ENCODE measurements around the gene KIF1C. TPM values are rescaled to one million over a fixed set of nuclear protein-coding genes. Genes with fewer than 3 reads are reported as not detected.
"Not testable (repeated sequence)": the region's sequence is repeated elsewhere in the genome, so short reads cannot be mapped to it uniquely, and the experiment has no call there.

Gene KIF1C
- total RNA-seq, 1 experiment from 2014 or later, result 121 TPM

GRCh38 chr17:5075472-5075871, 77.7 kb downstream of the KIF1C start:
- DNase-seq (ENCODE audit: low read depth, low spot score); H2AFZ ChIP-seq (ENCODE audit: low read depth, low read length, poor library complexity, severe bottlenecking); H3K4me3 ChIP-seq (replicated peaks in 1 of 2; ENCODE audit: low read depth in 1 of 2, low read length in 2 of 2); H3K79me2 ChIP-seq (ENCODE audit: insufficient read depth, low read length); H3K27me3 ChIP-seq (ENCODE audit: insufficient read depth, low read length); ATAC-seq; H3K27ac ChIP-seq (ENCODE audit: low read depth, low read length); BruUV-seq (replicated peaks); intact Hi-C loops (cut with micrococcal nuclease); POLR2A ChIA-PET; H3K9me3 ChIP-seq (ENCODE audit: control insufficient read depth in 1 of 2, insufficient read depth in 1 of 2, low read depth in 1 of 2, low read length in 2 of 2); H3K36me3 ChIP-seq (ENCODE audit: control insufficient read depth in 1 of 2, insufficient read depth in 2 of 2, low read length in 2 of 2); CTCF ChIA-PET; H3K9me2 ChIP-seq (ENCODE audit: insufficient read depth); H3K9ac ChIP-seq (ENCODE audit: low read length); H3K4me2 ChIP-seq (ENCODE audit: low read length); H3K4me1 ChIP-seq (ENCODE audit: control insufficient read depth in 1 of 2, insufficient read depth in 2 of 2, low read length in 2 of 2); H4K20me1 ChIP-seq (ENCODE audit: insufficient read depth): not testable (repeated sequence)
- RAD21 ChIA-PET (ENCODE audit: low non-redundant PET in 1 of 2, low total read pairs in 2 of 2, uncharacterized antibody in 2 of 2, unreplicated experiment in 2 of 2), result interaction anchor here in 1 of 2 experiments (0.6 kb wide), 1 partner anchor 11 kb away, joined by 3 read pairs; no protein-coding TSS in a partner anchor

GRCh38 chr17:5077275-5077674, 79.5 kb downstream of the KIF1C start:
- BruUV-seq (replicated peaks); DNase-seq (ENCODE audit: low read depth, low spot score); intact Hi-C loops (cut with micrococcal nuclease); H2AFZ ChIP-seq (ENCODE audit: low read depth, low read length, poor library complexity, severe bottlenecking); POLR2A ChIA-PET; H3K27me3 ChIP-seq (ENCODE audit: insufficient read depth, low read length); CTCF ChIA-PET; H3K4me3 ChIP-seq (replicated peaks in 1 of 2; ENCODE audit: low read depth in 1 of 2, low read length in 2 of 2); H3K79me2 ChIP-seq (ENCODE audit: insufficient read depth, low read length); H3K4me1 ChIP-seq (ENCODE audit: control insufficient read depth in 1 of 2, insufficient read depth in 2 of 2, low read length in 2 of 2); H3K27ac ChIP-seq (ENCODE audit: low read depth, low read length); RAD21 ChIA-PET (ENCODE audit: low non-redundant PET in 1 of 2, low total read pairs in 2 of 2, uncharacterized antibody in 2 of 2, unreplicated experiment in 2 of 2); H4K20me1 ChIP-seq (ENCODE audit: insufficient read depth); H3K36me3 ChIP-seq (ENCODE audit: control insufficient read depth in 1 of 2, insufficient read depth in 2 of 2, low read length in 2 of 2); H3K4me2 ChIP-seq (ENCODE audit: low read length); H3K9me3 ChIP-seq (ENCODE audit: control insufficient read depth in 1 of 2, insufficient read depth in 1 of 2, low read depth in 1 of 2, low read length in 2 of 2); H3K9ac ChIP-seq (ENCODE audit: low read length); H3K9me2 ChIP-seq (ENCODE audit: insufficient read depth); ATAC-seq: not testable (repeated sequence)

- POLR2A ChIA-PET, result no interaction called here
- Histone ChIP-seq H3K27ac (ENCODE audit: low read depth, low read length) (no peak overlapping the region), H3K4me2 (ENCODE audit: low read length) (no peak overlapping the region)
These were observed 80.0 kb downstream of the KIF1C start for GRCh38 chr17:5077781-5078105.

More at GRCh38 chr17:5077781-5078105, 80.0 kb downstream of the KIF1C start:
- no peaks in the 10 kb centered on the region for H3K27me3 ChIP-seq (ENCODE audit: insufficient read depth, low read length)
- no peaks in the 10 kb centered on the region for H3K9me2 ChIP-seq (ENCODE audit: insufficient read depth)
- intact Hi-C loops (cut with micrococcal nuclease), result no loop called here
- no peaks in the 10 kb centered on the region for H3K79me2 ChIP-seq (ENCODE audit: insufficient read depth, low read length)
- H3K9ac ChIP-seq (ENCODE audit: low read length), result no peak overlapping the region
- ATAC-seq (no peak), DNase-seq (ENCODE audit: low read depth, low spot score) (no peak)
- no peak overlapping the region for H3K4me3 ChIP-seq (replicated peaks in 1 of 2; ENCODE audit: low read depth in 1 of 2, low read length in 2 of 2)
- CTCF ChIA-PET, result no interaction called here
- no peak overlapping the region for H2AFZ ChIP-seq (ENCODE audit: low read depth, low read length, poor library complexity, severe bottlenecking)
- H3K9me3 ChIP-seq (ENCODE audit: control insufficient read depth in 1 of 2, insufficient read depth in 1 of 2, low read depth in 1 of 2, low read length in 2 of 2), result no peaks in the 10 kb centered on the region
- no peaks in the 10 kb centered on the region for H3K4me1 ChIP-seq (ENCODE audit: control insufficient read depth in 1 of 2, insufficient read depth in 2 of 2, low read length in 2 of 2)
- no TSS peak for BruUV-seq (replicated peaks)
- TF ChIP-seq SRF (IDR thresholded peaks at IDR 0.05; ENCODE audit: low read depth) (no peak), CBX3 (IDR thresholded peaks at IDR 0.05; ENCODE audit: low read depth) (no peak), EZH2phosphoT487 (IDR thresholded peaks at IDR 0.05; ENCODE audit: borderline replicate concordance) (no peak), FOSL1 (IDR thresholded peaks at IDR 0.05; ENCODE audit: low read depth) (no peak), EZH2 (IDR thresholded peaks at IDR 0.05) (no peak), ELF1 (IDR thresholded peaks at IDR 0.05; ENCODE audit: borderline replicate concordance, low read depth) (no peak), ZBTB33 (IDR thresholded peaks at IDR 0.05; ENCODE audit: extremely low read depth, insufficient replicate concordance, low read length) (no peak)
- no peaks in the 10 kb centered on the region for H3K36me3 ChIP-seq (ENCODE audit: control insufficient read depth in 1 of 2, insufficient read depth in 2 of 2, low read length in 2 of 2)
- RAD21 ChIA-PET (ENCODE audit: low non-redundant PET in 1 of 2, low total read pairs in 2 of 2, uncharacterized antibody in 2 of 2, unreplicated experiment in 2 of 2), result no interaction called here
- H4K20me1 ChIP-seq (ENCODE audit: insufficient read depth), result no peaks in the 10 kb centered on the region
